H9 (cell line): Measurements from ENCODE around the gene MBD3L2B. TPM values are rescaled to one million over a fixed set of nuclear protein-coding genes. Genes with fewer than 3 reads are reported as not detected.
"Not testable (repeated sequence)": the region's sequence is repeated elsewhere in the genome, so short reads cannot be mapped to it uniquely, and the experiment has no call there.

ENCODE experiments used
- DNase-seq: peaks from one replicate; pipeline ENCODE4 v3.0.0-alpha.2; 2017
- H2AFZ ChIP-seq: one replicate; pipeline ENCODE4 v1.6.1; 2013; ENCODE audit warnings: mild to moderate bottlenecking, low read length, control low read depth, moderate library complexity
- H2AK5ac ChIP-seq: 2 replicates; pipeline ENCODE4 v1.6.1; 2013; ENCODE audit warnings: low read length, control low read depth, mixed read lengths; ENCODE audit not compliant: insufficient read length
- H2BK120ac ChIP-seq: one replicate; pipeline ENCODE4 v1.6.1; 2013; ENCODE audit warnings: low read depth, mild to moderate bottlenecking, low read length, control low read depth, inconsistent platforms; ENCODE audit not compliant: poor library complexity, severe bottlenecking
- H2BK12ac ChIP-seq: 2 replicates; pipeline ENCODE4 v1.6.1; 2013; ENCODE audit warnings: low read length, control low read depth, mixed read lengths, low read depth; ENCODE audit not compliant: insufficient read length
- H2BK15ac ChIP-seq: 2 replicates; pipeline ENCODE4 v1.6.1; 2013; ENCODE audit warnings: low read depth, low read length, control low read depth
- H2BK20ac ChIP-seq: one replicate; pipeline ENCODE4 v1.6.1; 2013; ENCODE audit warnings: low read depth, mild to moderate bottlenecking, low read length, control low read depth, inconsistent platforms; ENCODE audit not compliant: poor library complexity, severe bottlenecking
- H2BK5ac ChIP-seq: 2 replicates; pipeline ENCODE4 v1.6.1; 2013; ENCODE audit warnings: low read length, control low read depth, mixed read lengths; ENCODE audit not compliant: insufficient read length
- H3K14ac ChIP-seq: 2 replicates; pipeline ENCODE4 v1.6.1; 2013; ENCODE audit warnings: low read length, control low read depth; ENCODE audit not compliant: insufficient read depth
- H3K18ac ChIP-seq: 2 replicates; pipeline ENCODE4 v1.6.1; 2013; ENCODE audit warnings: low read depth, mild to moderate bottlenecking, mixed read lengths, low read length, control low read depth; ENCODE audit not compliant: insufficient read length
- H3K23ac ChIP-seq: 2 replicates; pipeline ENCODE4 v1.6.1; 2013; ENCODE audit warnings: low read length, control low read depth, mixed read lengths, low read depth; ENCODE audit not compliant: insufficient read length
- H3K23me2 ChIP-seq: 2 replicates; pipeline ENCODE4 v1.6.1; 2013; ENCODE audit warnings: low read depth, mild to moderate bottlenecking, mixed read lengths, low read length, control low read depth; ENCODE audit not compliant: insufficient read length, poor library complexity, severe bottlenecking
- H3K27ac ChIP-seq: 2 replicates; pipeline ENCODE4 v1.5.1; 2013; ENCODE audit warnings: low read length, control low read depth, mixed read lengths, low read depth; ENCODE audit not compliant: insufficient read length
- H3K27me3 ChIP-seq: 2 replicates; pipeline ENCODE4 v1.6.1; 2013; ENCODE audit warnings: low read length, control low read depth, inconsistent platforms; ENCODE audit not compliant: insufficient read depth
- H3K4ac ChIP-seq: 2 replicates; pipeline ENCODE4 v1.6.1; 2013; ENCODE audit warnings: low read depth, mild to moderate bottlenecking, control low read depth, inconsistent platforms, low read length, moderate library complexity
- H3K4me1 ChIP-seq: 2 replicates; pipeline ENCODE4 v1.6.1; 2013; ENCODE audit warnings: low read length, control low read depth, inconsistent platforms; ENCODE audit not compliant: insufficient read depth
- H3K4me2 ChIP-seq: 2 replicates; pipeline ENCODE4 v1.6.1; 2013; ENCODE audit warnings: low read length, control low read depth, mixed read lengths; ENCODE audit not compliant: insufficient read length, insufficient read depth
- H3K56ac ChIP-seq: 2 replicates; pipeline ENCODE4 v1.6.1; 2013; ENCODE audit warnings: low read depth, mild to moderate bottlenecking, mixed read lengths, low read length, control low read depth; ENCODE audit not compliant: insufficient read length
- H3K79me1 ChIP-seq: 2 replicates; pipeline ENCODE4 v1.6.1; 2013; ENCODE audit warnings: low read depth, mild to moderate bottlenecking, moderate library complexity, low read length, control low read depth, inconsistent platforms; ENCODE audit not compliant: insufficient read depth, poor library complexity, severe bottlenecking
- H3K79me2 ChIP-seq: 2 replicates; pipeline ENCODE4 v1.6.1; 2013; ENCODE audit warnings: low read length, control low read depth, inconsistent platforms; ENCODE audit not compliant: insufficient read depth
- H3K9ac ChIP-seq: 2 replicates; pipeline ENCODE4 v1.6.1; 2013; ENCODE audit warnings: low read length, control low read depth, mixed read lengths; ENCODE audit not compliant: insufficient read length; ENCODE audit errors: extremely low read depth
- H3K9me3 ChIP-seq: one replicate; pipeline ENCODE4 v1.6.1; 2013; ENCODE audit warnings: low read depth, low read length, inconsistent platforms; ENCODE audit not compliant: control insufficient read depth
- H3T11ph ChIP-seq: one replicate; pipeline ENCODE4 v1.6.1; 2013; ENCODE audit warnings: mild to moderate bottlenecking, low read length, control low read depth, inconsistent platforms
- H4K20me1 ChIP-seq: one replicate; pipeline ENCODE4 v1.6.1; 2013; ENCODE audit not compliant: control insufficient read depth, insufficient read length, insufficient read depth
- H4K5ac ChIP-seq: 2 replicates; pipeline ENCODE4 v1.6.1; 2013; ENCODE audit warnings: low read depth, mild to moderate bottlenecking, mixed read lengths, low read length, control low read depth; ENCODE audit not compliant: insufficient read length
- H4K8ac ChIP-seq: replicated peaks from 2 replicates; pipeline ENCODE4 v1.6.1; 2013; ENCODE audit warnings: low read length, control low read depth, mixed read lengths, low read depth; ENCODE audit not compliant: insufficient read length
- H4K91ac ChIP-seq: 2 replicates; pipeline ENCODE4 v1.6.1; 2013; ENCODE audit warnings: low read depth, mild to moderate bottlenecking, moderate library complexity, mixed read lengths, low read length, control low read depth; ENCODE audit not compliant: insufficient read length
- H3K27ac Mint-ChIP-seq, 3 experiments: 2 replicates in 2 of 3; 3 replicates in 1 of 3; pipeline ENCODE4 v1.8.0; 2020 to 2021; ENCODE audit warnings: mixed read lengths in 3 of 3, mild to moderate bottlenecking in 1 of 3, moderate library complexity in 1 of 3
- H3K27me3 Mint-ChIP-seq: 2 replicates; pipeline ENCODE4 v1.8.0; 2021; ENCODE audit warnings: low read depth, mild to moderate bottlenecking, moderate library complexity, mixed read lengths
- H3K36me3 Mint-ChIP-seq, 3 experiments: 2 replicates in 2 of 3; 3 replicates in 1 of 3; pipeline ENCODE4 v1.8.0; 2020 to 2021; ENCODE audit warnings: low read depth in 3 of 3, mixed read lengths in 3 of 3; ENCODE audit not compliant: insufficient read depth in 1 of 3
- H3K4me1 Mint-ChIP-seq, 2 experiments: 2 replicates each; pipeline ENCODE4 v1.8.0; 2020; ENCODE audit warnings: mixed read lengths in 2 of 2
- H3K4me3 Mint-ChIP-seq, 2 experiments: 2 replicates in 1 of 2; 3 replicates in 1 of 2; pipeline ENCODE4 v1.8.0; 2020 to 2021; ENCODE audit warnings: mild to moderate bottlenecking in 2 of 2, mixed read lengths in 2 of 2, moderate library complexity in 1 of 2
- H3K9me3 Mint-ChIP-seq, 2 experiments: 2 replicates in 1 of 2; 3 replicates in 1 of 2; pipeline ENCODE4 v1.8.0; 2020; ENCODE audit warnings: mild to moderate bottlenecking in 2 of 2, mixed read lengths in 2 of 2, moderate library complexity in 1 of 2
- WGBS: extraction: QIAGEN DNeasy Blood & Tissue Kit; methylation state at CpG from one replicate; pipeline ENCODE4 v1.1.7; 2013; ENCODE audit warnings: missing lambda C conversion rate, low lambda C conversion rate, mixed read lengths; ENCODE audit not compliant: insufficient read length; ENCODE audit errors: extremely low coverage; 5-methylcytosine and 5-hydroxymethylcytosine counted together
- total RNA-seq: library from RNA; stranded (reverse); gene quantifications from 2 replicates; pipeline ENCODE4 v1.2.1, GENCODE V29; 2021

Gene MBD3L2B
- total RNA-seq, 1 experiment from 2014 or later = not detected

- not testable (repeated sequence) for H4K8ac ChIP-seq, H2BK15ac ChIP-seq, H3K36me3 Mint-ChIP-seq, DNase-seq, H2AK5ac ChIP-seq, H3K79me1 ChIP-seq, H3K27ac ChIP-seq, H3K23ac ChIP-seq, H3K56ac ChIP-seq, H3K27me3 ChIP-seq, H3K79me2 ChIP-seq, H3K9me3 Mint-ChIP-seq, H2BK5ac ChIP-seq, H3K18ac ChIP-seq, H2AFZ ChIP-seq, H2BK120ac ChIP-seq, H2BK12ac ChIP-seq, H3K23me2 ChIP-seq, H2BK20ac ChIP-seq, H3K4me3 Mint-ChIP-seq, H3K9ac ChIP-seq, H3K4ac ChIP-seq, H3K14ac ChIP-seq, H3K27me3 Mint-ChIP-seq, H3K4me1 Mint-ChIP-seq, H4K20me1 ChIP-seq, H4K91ac ChIP-seq, H4K5ac ChIP-seq, H3K9me3 ChIP-seq, H3T11ph ChIP-seq, H3K27ac Mint-ChIP-seq, H3K4me1 ChIP-seq, H3K4me2 ChIP-seq
- no CpG with 5 or more reads among the region's 9 CpGs for WGBS
Observed at GRCh38 chr19:7040079-7040478, 18.8 kb upstream of the MBD3L2B start, which contains the start of gene MBD3L4. TSS of gene MBD3L4 (minus strand) at chr19:7040179. CDS start at chr19:7040144, 35 bp downstream.

- not testable (repeated sequence) for H2BK15ac ChIP-seq, H4K91ac ChIP-seq, H3K18ac ChIP-seq, H3K27me3 ChIP-seq, H2BK12ac ChIP-seq, H2BK20ac ChIP-seq, H2BK5ac ChIP-seq, H4K8ac ChIP-seq, H3K79me2 ChIP-seq, H3K4me1 ChIP-seq, H3K56ac ChIP-seq, H3K4me1 Mint-ChIP-seq, H3K4me3 Mint-ChIP-seq, H3K23ac ChIP-seq, H4K20me1 ChIP-seq, H2AFZ ChIP-seq, H3K27ac Mint-ChIP-seq, H3K27ac ChIP-seq, H3T11ph ChIP-seq, H3K4ac ChIP-seq, H3K36me3 Mint-ChIP-seq, H2AK5ac ChIP-seq, H3K23me2 ChIP-seq, H3K9me3 ChIP-seq, H3K14ac ChIP-seq, H3K27me3 Mint-ChIP-seq, H2BK120ac ChIP-seq, H3K79me1 ChIP-seq, DNase-seq, H3K9me3 Mint-ChIP-seq, H3K9ac ChIP-seq, H3K4me2 ChIP-seq, H4K5ac ChIP-seq
- no CpG with 5 or more reads among the region's 9 CpGs for WGBS
Observed at GRCh38 chr19:7030278-7030677, 9.0 kb upstream of the MBD3L2B start, which contains the start of gene MBD3L5. TSS of gene MBD3L5 (plus strand) at chr19:7030578. CDS start at chr19:7030612, 34 bp downstream.
